Psoas muscle (tissue), 8 donors: Measurements from ENCODE around the gene ERGIC2. TPM values are rescaled to one million over a fixed set of nuclear protein-coding genes. Genes with fewer than 3 reads are reported as not detected.

Experiments used
- ATAC-seq, 4 donors: fragments of 200-7000 bp; cut with Tn5 transposase; one replicate each; pipeline ENCODE4 v1.9.1; 2020; ENCODE audit warnings: moderate library complexity in 3 of 4, mild to moderate bottlenecking in 2 of 4
- DNase-seq, 2 donors: peaks; one replicate each; pipeline ENCODE4 v3.0.0-alpha.2; 2020
- H3K27ac ChIP-seq: fragments of 200-600 bp; one replicate; pipeline ENCODE4 v1.8.0; 2022
- H3K27me3 ChIP-seq, 3 donors: fragments of 200-600 bp in 1 of 3; one replicate each; pipeline versions ENCODE4 v1.6.1 to v1.8.0; 2013 to 2022; ENCODE audit warnings: low read length in 2 of 3, mild to moderate bottlenecking in 2 of 3, moderate library complexity in 1 of 3; ENCODE audit not compliant: insufficient read depth in 3 of 3
- H3K36me3 ChIP-seq, 2 donors: fragments of 200-600 bp in 1 of 2; one replicate each; pipeline versions ENCODE4 v1.6.1 to v1.8.0; 2013 to 2022; ENCODE audit warnings: low read depth in 1 of 2, mild to moderate bottlenecking in 1 of 2, moderate library complexity in 1 of 2; ENCODE audit not compliant: insufficient read depth in 1 of 2
- H3K4me1 ChIP-seq: fragments of 200-600 bp; one replicate; pipeline ENCODE4 v1.8.0; 2022
- H3K4me3 ChIP-seq: fragments of 200-600 bp; one replicate; pipeline ENCODE4 v1.8.0; 2022; ENCODE audit warnings: mild to moderate bottlenecking
- H3K9me3 ChIP-seq: fragments of 200-600 bp; one replicate; pipeline ENCODE4 v1.8.0; 2022
- WGBS, 3 donors: extraction: QIAGEN DNeasy Blood & Tissue Kit; methylation state at CpG; one replicate each; pipeline versions ENCODE4 v1.1.6 to v1.1.7; 2013; 5-methylcytosine and 5-hydroxymethylcytosine counted together
- intact Hi-C, 2 donors: fragments of 100-400 bp; cut with DNase I; formaldehyde crosslinking; loops; one replicate each; pipeline versions ENCODE4 v1.11.0 to v1.14.2; 2022
- polyA plus RNA-seq, 3 donors: library from polyadenylated mRNA; stranded (reverse); fragments of 200-250 nt; gene quantifications; one replicate each; pipeline ENCODE4 v1.2.3, GENCODE V29; 2013
- total RNA-seq, 4 donors: library from RNA; stranded (reverse); fragmentation: NEBNext Ultra II Directional in 2 of 4; extraction: Animal tissue kit (Norgen Biotek cat#: 25700) in 2 of 4; gene quantifications; one replicate each; pipeline versions ENCODE4 v1.2.1 to v1.2.4, GENCODE V29; 2021 to 2023
- TF ChIP-seq, protein P1 (sequence below): fragments of 200-600 bp; IDR thresholded peaks from one replicate; pipeline ENCODE4 v1.8.0; 2022; ENCODE audit warnings: antibody characterized with exemption
- donor health status: healthy with polysubstance abuse.
- donor health status: DM: no; HTN: no; CAD: no; lungs with moderate emphysema.
- donor health status: Bipolar disorder and iron deficiency.
- donor health status: healthy.
- donor health status: DM: yes; HTN: yes; CAD: no.
- donor health status: DM: no; HTN: no; CAD: no.
- donor health status: DM: no; HTN: no; CAD: no.
- donor health status: DM: yes; HTN: yes; CAD: no.

Gene ERGIC2
- total and polyA plus RNA-seq, 7 donors: 40.8 to 96.1 (median 68.5) TPM

GRCh38 chr12:29354954-29355353, 26.0 kb downstream of the ERGIC2 start:
- H3K36me3 ChIP-seq: peaks cover 0 to 65% of the 10 kb centered on the region in 2 donors
- intact Hi-C loops: no loop called here
- no peaks in the 10 kb centered on the region for H3K27me3 ChIP-seq
- no peak for ATAC-seq
- no peaks in the 10 kb centered on the region for H3K4me1 ChIP-seq
- WGBS, 3 donors: 92 to 100% (median 94%) methylated on average over 1 of the region's 1 CpG
- no peak for DNase-seq
- no peak overlapping the region for H3K27ac ChIP-seq
- H3K9me3 ChIP-seq: no peaks in the 10 kb centered on the region
- TF ChIP-seq, protein P1, sequence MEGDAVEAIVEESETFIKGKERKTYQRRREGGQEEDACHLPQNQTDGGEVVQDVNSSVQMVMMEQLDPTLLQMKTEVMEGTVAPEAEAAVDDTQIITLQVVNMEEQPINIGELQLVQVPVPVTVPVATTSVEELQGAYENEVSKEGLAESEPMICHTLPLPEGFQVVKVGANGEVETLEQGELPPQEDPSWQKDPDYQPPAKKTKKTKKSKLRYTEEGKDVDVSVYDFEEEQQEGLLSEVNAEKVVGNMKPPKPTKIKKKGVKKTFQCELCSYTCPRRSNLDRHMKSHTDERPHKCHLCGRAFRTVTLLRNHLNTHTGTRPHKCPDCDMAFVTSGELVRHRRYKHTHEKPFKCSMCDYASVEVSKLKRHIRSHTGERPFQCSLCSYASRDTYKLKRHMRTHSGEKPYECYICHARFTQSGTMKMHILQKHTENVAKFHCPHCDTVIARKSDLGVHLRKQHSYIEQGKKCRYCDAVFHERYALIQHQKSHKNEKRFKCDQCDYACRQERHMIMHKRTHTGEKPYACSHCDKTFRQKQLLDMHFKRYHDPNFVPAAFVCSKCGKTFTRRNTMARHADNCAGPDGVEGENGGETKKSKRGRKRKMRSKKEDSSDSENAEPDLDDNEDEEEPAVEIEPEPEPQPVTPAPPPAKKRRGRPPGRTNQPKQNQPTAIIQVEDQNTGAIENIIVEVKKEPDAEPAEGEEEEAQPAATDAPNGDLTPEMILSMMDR: no peak
- no peak overlapping the region for H3K4me3 ChIP-seq

- no peak overlapping the region for H3K4me3 ChIP-seq
- no peak for DNase-seq
- TF ChIP-seq, protein P1: no peak
- intact Hi-C loops: no loop called here
- no peaks in the 10 kb centered on the region for H3K9me3 ChIP-seq
- no peaks in the 10 kb centered on the region for H3K4me1 ChIP-seq
- H3K27me3 ChIP-seq: no peaks in the 10 kb centered on the region
- H3K36me3 ChIP-seq: peaks cover 4 to 65% of the 10 kb centered on the region in 2 donors
- no peak for ATAC-seq
- no peak overlapping the region for H3K27ac ChIP-seq
Observed at GRCh38 chr12:29350080-29350479, 30.9 kb downstream of the ERGIC2 start.

DNA sequence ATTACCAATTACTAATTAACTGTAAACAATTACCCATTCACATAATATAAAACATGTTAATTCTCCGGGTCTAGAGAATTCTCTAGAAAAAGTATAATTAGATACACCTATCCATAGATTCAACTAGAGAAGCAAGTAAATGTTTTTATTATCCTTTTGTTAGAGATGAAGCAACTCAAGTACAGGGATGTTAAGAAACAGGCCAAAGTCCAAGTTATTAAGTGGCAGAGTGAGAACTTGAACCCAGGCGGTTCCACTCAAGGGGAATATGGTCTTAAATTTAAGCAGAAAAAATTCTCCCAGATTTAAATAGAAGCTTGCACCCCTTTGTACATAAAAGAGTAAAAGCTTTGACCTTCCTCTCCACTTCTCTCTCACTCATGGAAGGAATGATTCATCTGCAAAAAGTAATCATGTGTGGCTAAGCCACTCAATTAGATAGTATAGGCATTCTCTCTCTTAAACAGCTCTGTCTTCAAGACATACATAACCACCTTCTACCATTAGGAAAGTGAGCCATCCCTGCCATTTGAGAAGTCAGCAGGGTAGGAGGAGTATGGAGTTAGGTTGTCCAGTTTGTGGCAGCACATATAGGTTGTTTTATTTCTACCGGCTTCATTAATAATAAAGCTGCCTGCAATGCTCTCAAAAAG, 34.1 kb downstream of the ERGIC2 start:
- intact Hi-C loops: no loop called here
- H3K27me3 ChIP-seq: no peaks in the 10 kb centered on the region
- peaks cover 4 to 76% of the 10 kb centered on the region in 2 donors for H3K36me3 ChIP-seq
- no peak overlapping the region for H3K4me3 ChIP-seq
- DNase-seq (no peak), ATAC-seq (no peak)
- no peaks in the 10 kb centered on the region for H3K4me1 ChIP-seq
- no peak overlapping the region for H3K27ac ChIP-seq
- H3K9me3 ChIP-seq: no peaks in the 10 kb centered on the region
- TF ChIP-seq, protein P1: no peak
- 95 to 97% (median 96%) methylated on average over 3 of the region's 3 CpGs for WGBS, 3 donors

DNA sequence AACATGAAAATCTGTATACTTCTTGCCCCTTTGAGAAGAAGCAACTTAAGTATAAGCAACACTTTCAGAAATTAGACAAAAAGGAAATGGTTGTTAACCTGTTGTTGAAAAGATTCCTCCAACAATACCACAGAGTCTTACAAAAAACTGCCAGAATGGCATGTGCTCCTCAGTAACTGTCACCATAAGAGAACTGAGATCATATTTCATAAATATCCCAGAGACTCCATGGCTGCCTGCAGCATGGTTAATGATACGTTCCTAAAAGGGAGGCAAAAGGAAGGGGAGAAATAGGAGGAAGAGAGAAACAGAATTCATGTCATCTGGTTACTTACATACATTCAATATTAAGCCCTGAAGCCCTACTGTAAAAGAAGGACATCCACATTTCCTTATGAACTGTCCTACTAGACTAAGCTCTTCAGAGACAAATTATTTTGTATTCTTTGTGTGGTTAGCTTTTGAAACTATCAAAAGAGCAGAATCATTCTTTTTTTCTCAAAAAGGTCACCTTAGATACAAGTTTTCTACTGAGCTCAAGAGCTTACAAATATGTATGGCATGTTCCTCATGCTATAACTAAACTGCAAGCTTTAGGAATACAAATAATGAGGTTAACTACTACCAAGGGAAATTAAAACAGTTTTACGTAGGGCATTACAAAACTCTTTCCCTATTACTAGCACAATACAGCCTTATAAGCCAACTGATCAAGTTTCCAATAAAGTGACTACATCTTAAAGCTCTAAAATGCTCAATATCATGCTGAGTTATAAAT, 37.8 kb downstream of the ERGIC2 start:
- H3K27me3 ChIP-seq: no peaks in the 10 kb centered on the region
- H3K27ac ChIP-seq: no peak overlapping the region
- 56 to 66% (median 63%) methylated on average over 2 of the region's 2 CpGs for WGBS, 3 donors
- intact Hi-C loops: no loop called here
- no peaks in the 10 kb centered on the region for H3K9me3 ChIP-seq
- ATAC-seq: no peak
- TF ChIP-seq, protein P1: no peak
- H3K4me1 ChIP-seq: no peaks in the 10 kb centered on the region
- no peak for DNase-seq
- peaks cover 4 to 95% of the 10 kb centered on the region in 2 donors for H3K36me3 ChIP-seq
- H3K4me3 ChIP-seq: no peak overlapping the region
